Measurements from ENCODE around the gene SLC22A15.
"Not testable (repeated sequence)": the region's sequence is repeated elsewhere in the genome, so short reads cannot be mapped to it uniquely, and the experiment has no call there.

- not testable (repeated sequence) for TF ChIP-seq CTCF (IDR thresholded peaks at IDR 0.05); POLR2A (IDR thresholded peaks at IDR 0.05; ENCODE audit: low read depth); EP300 (IDR thresholded peaks at IDR 0.05)
Measured at GRCh38 chr1:115997921-115998320, 21.6 kb downstream of the SLC22A15 start.

Data from esophagus muscularis mucosa (tissue), 4 donors.